Measurements from ENCODE around the gene FOLR3.
"Not testable (repeated sequence)": the region's sequence is repeated elsewhere in the genome, so short reads cannot be mapped to it uniquely, and the experiment has no call there.

FOLR3 gene

DNA sequence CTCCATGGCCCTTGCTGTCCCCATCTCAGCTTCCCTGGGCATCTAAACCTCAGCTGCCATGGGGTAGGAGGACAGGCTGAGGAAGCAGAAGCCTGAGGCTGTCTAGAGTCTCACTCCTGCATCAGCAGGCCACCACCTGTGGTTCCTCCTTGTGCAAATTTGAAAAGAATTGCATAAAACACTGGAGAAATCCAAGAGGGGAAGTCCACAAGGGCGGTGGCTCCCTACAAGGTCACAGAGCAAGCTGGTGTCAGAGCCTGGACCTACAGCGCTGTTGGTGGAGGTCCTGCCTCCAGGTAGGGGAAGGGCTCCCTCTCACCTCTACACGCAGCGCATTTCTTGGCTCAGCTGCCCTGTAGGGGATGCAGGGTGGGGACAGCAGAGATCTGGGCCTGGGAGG is at the start of gene FOLR3:
Gene FOLR3 (plus strand): TSS at position 253 of the 400 bp plus-strand sequence. CDS start 228 bp downstream, outside the sequence.
- not testable (repeated sequence) for H3K4me1 Mint-ChIP-seq (ENCODE audit: low read depth); H3K9me3 Mint-ChIP-seq (ENCODE audit: low read depth); H3K4me3 Mint-ChIP-seq; H3K36me3 Mint-ChIP-seq; H3K27me3 Mint-ChIP-seq; H3K27ac Mint-ChIP-seq

GRCh38 chr11:72088076-72088808 is 47.3 kb upstream of the FOLR3 start:
- peaks cover 3% of the 10 kb centered on the region for H3K36me3 Mint-ChIP-seq
- no peaks in the 10 kb centered on the region for H3K27me3 Mint-ChIP-seq
- H3K4me3 Mint-ChIP-seq, result no peak overlapping the region
- peaks cover 13% of the 10 kb centered on the region for H3K4me1 Mint-ChIP-seq (ENCODE audit: low read depth)
- no peaks in the 10 kb centered on the region for H3K9me3 Mint-ChIP-seq (ENCODE audit: low read depth)
- peak overlapping the region; percentile 30 for H3K27ac Mint-ChIP-seq

GRCh38 chr11:72091292-72091691 is 44.2 kb upstream of the FOLR3 start:
- Mint-ChIP-seq H3K27ac (no peak overlapping the region), H3K9me3 (ENCODE audit: low read depth) (no peaks in the 10 kb centered on the region), H3K4me3 (no peak overlapping the region), H3K36me3 (no peaks in the 10 kb centered on the region), H3K27me3 (no peaks in the 10 kb centered on the region), H3K4me1 (ENCODE audit: low read depth) (peaks cover 10% of the 10 kb centered on the region)

- Mint-ChIP-seq H3K36me3 (no peaks in the 10 kb centered on the region), H3K27ac (no peak overlapping the region), H3K4me1 (ENCODE audit: low read depth) (peaks cover 39% of the 10 kb centered on the region), H3K27me3 (no peaks in the 10 kb centered on the region), H3K4me3 (no peak overlapping the region), H3K9me3 (ENCODE audit: low read depth) (no peaks in the 10 kb centered on the region)
Observed at GRCh38 chr11:72098741-72099140, 36.8 kb upstream of the FOLR3 start.

GRCh38 chr11:72100009-72100408 is 35.5 kb upstream of the FOLR3 start:
- H3K4me1 Mint-ChIP-seq (ENCODE audit: low read depth), result peaks cover 47% of the 10 kb centered on the region
- no peaks in the 10 kb centered on the region for H3K9me3 Mint-ChIP-seq (ENCODE audit: low read depth)
- no peaks in the 10 kb centered on the region for H3K27me3 Mint-ChIP-seq
- H3K27ac Mint-ChIP-seq, result peak overlapping the region; percentile 36
- no peak overlapping the region for H3K4me3 Mint-ChIP-seq
- H3K36me3 Mint-ChIP-seq, result no peaks in the 10 kb centered on the region

DNA sequence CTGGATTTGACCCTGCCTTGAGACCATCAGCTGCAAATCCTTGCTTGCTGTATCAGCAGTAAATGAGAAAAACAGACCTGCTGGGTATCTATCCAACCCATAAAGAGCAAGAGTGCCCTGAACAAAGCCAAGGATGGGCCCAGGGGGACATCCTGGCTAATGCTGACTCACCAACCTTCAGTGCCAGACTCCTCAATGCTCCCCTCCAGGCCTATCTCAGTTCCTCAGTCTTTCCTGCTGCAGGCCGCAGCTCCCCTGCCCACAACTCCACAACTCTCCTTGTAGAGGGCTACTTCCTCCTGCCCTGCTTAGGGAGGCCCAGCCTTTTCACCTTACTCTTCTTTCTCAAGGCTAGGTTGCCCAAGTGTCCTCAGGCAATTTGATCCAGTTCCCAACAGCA is 35.1 kb upstream of the FOLR3 start:
- Mint-ChIP-seq H3K9me3 (ENCODE audit: low read depth) (no peaks in the 10 kb centered on the region), H3K36me3 (no peaks in the 10 kb centered on the region)

DNA sequence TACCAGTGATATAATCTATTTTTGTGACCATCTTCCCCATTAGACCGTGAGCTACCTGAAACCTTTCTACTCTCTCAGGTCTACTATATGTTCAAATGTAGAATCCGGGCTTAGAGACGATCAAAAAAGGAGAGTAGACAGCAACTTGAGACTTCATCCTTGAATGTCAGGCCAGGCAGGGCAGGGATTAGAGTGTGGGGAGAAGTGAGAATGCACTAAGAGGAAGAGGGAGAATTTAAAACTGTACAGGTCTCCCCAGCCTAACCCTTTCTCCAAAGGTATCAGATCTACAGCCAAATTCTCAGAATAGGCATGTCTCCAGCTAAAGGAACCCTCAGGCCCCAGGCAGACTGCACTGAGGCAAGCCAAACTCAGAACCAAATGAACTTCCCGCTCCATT is 33.4 kb upstream of the FOLR3 start:
- Mint-ChIP-seq H3K4me3 (peak overlapping the region; percentile 98), H3K27me3 (no peaks in the 10 kb centered on the region), H3K36me3 (peaks cover 2% of the 10 kb centered on the region), H3K9me3 (ENCODE audit: low read depth) (no peaks in the 10 kb centered on the region), H3K27ac (peak overlapping the region; percentile 97), H3K4me1 (ENCODE audit: low read depth) (peaks cover 47% of the 10 kb centered on the region)

More for the DNA sequence above, 35.1 kb upstream of the FOLR3 start:
- Mint-ChIP-seq H3K4me1 (ENCODE audit: low read depth) (peaks cover 47% of the 10 kb centered on the region), H3K27me3 (no peaks in the 10 kb centered on the region), H3K4me3 (peak overlapping the region; percentile 42), H3K27ac (peak overlapping the region; percentile 36)

DNA sequence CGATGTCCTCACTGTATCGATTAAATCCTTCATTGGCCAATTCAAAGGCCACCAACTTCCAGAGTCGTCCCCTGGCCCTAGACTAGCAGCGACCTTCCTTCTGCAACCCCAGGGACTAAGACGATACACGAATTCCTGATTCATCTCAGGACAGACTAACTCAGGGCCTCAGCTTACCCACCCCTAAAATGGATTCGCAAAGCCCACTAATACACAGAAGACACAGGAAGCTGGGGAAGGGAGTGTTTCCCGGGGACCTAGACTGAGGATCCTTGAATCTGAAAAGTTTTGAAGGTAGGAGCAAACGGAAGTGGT is 32.9 kb upstream of the FOLR3 start:
- Mint-ChIP-seq H3K4me3 (peak overlapping the region; percentile 98), H3K9me3 (ENCODE audit: low read depth) (no peaks in the 10 kb centered on the region), H3K4me1 (ENCODE audit: low read depth) (peaks cover 47% of the 10 kb centered on the region), H3K36me3 (peaks cover 6% of the 10 kb centered on the region), H3K27ac (peak overlapping the region; percentile 97), H3K27me3 (no peaks in the 10 kb centered on the region)

- no peaks in the 10 kb centered on the region for H3K27me3 Mint-ChIP-seq
- H3K4me3 Mint-ChIP-seq, result peak within 1 kb of the TSS; percentile 98
- H3K27ac Mint-ChIP-seq, result peak within 1 kb of the TSS; percentile 97
- H3K36me3 Mint-ChIP-seq, result peaks cover 6% of the 10 kb centered on the region
- peaks cover 45% of the 10 kb centered on the region for H3K4me1 Mint-ChIP-seq (ENCODE audit: low read depth)
- H3K9me3 Mint-ChIP-seq (ENCODE audit: low read depth), result no peaks in the 10 kb centered on the region
Observed at GRCh38 chr11:72102946-72103753, 32.4 kb upstream of the FOLR3 start, which contains the start of gene LAMTOR1. TSS of gene LAMTOR1 (minus strand) at chr11:72103297. CDS start at chr11:72103224, 73 bp downstream.

DNA sequence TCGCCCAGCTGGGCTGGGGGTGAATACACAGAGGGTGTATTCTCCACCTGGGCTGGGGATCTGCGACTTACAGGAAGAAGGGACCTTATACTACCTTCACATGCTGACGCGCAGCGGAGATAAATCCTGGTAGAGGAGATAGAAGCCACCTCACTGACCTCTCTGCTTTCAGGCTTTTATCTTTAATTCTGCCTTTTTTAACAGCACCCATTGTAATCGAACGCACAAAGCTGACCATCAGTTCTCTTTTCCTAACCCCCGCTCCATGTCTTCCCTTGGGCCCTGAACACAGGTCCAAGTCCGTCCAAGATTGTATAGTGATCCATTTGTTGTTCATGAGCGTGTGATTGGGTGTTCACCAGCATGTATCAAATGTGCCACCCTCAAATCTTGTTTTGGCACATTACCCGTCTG is 31.8 kb upstream of the FOLR3 start:
- peak overlapping the region; percentile 97 for H3K27ac Mint-ChIP-seq
- H3K36me3 Mint-ChIP-seq, result peaks cover 6% of the 10 kb centered on the region
- no peaks in the 10 kb centered on the region for H3K27me3 Mint-ChIP-seq
- peak overlapping the region; percentile 98 for H3K4me3 Mint-ChIP-seq
- H3K9me3 Mint-ChIP-seq (ENCODE audit: low read depth), result no peaks in the 10 kb centered on the region
- peaks cover 45% of the 10 kb centered on the region for H3K4me1 Mint-ChIP-seq (ENCODE audit: low read depth)

GRCh38 chr11:72105888-72106287 is 29.6 kb upstream of the FOLR3 start, which contains the start of gene TOMT:
TSS of gene TOMT (plus strand) at chr11:72105924. CDS start at chr11:72105952, 28 bp downstream.
- peaks cover 10% of the 10 kb centered on the region for H3K36me3 Mint-ChIP-seq
- no peak within 1 kb of the TSS for H3K4me3 Mint-ChIP-seq
- peaks cover 31% of the 10 kb centered on the region for H3K4me1 Mint-ChIP-seq (ENCODE audit: low read depth)
- H3K9me3 Mint-ChIP-seq (ENCODE audit: low read depth), result no peaks in the 10 kb centered on the region
- H3K27me3 Mint-ChIP-seq, result no peaks in the 10 kb centered on the region
- H3K27ac Mint-ChIP-seq, result no peak within 1 kb of the TSS

DNA sequence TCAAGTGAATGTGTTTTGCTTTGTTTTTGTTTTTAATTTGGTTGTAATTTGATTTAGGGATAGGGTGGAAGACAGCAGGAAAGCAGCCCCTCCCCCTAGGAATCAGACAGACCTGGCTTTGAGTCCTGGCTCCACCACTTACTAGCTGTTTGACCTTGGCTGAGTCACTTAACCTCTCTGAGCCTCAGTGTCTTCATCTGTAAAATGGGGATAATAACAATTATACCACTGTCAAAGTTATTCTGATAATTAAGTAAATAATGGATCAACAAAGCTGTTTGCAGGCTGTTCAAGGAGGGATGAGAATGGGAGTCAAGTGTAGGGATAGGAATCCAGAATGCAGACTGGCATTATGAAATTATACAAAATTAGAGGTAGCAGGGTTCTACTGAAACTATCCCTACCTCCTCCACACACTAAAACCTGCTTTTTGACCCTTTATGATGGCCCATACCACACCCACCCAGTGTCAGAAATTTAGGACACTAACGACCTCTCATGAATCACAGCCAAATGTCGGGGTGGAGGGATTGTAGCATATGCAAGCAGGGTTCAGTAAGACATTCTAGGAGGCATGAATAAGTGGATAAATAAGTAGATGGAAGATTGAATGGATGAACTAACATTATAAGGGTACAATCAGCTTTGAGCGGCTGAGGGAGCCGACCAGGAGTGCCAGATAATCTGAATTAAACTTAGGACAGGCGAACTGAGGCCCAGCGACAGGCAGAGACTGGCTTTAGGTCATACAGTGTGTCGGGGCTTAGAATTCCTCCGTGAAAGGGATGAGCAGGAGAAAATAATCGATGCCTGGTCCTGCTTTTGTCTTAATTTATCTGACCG is 24.0 kb upstream of the FOLR3 start:
- Mint-ChIP-seq H3K36me3 (peaks cover 10% of the 10 kb centered on the region), H3K4me3 (peak overlapping the region; percentile 95), H3K27ac (peak overlapping the region; percentile 99), H3K4me1 (ENCODE audit: low read depth) (peaks cover 18% of the 10 kb centered on the region), H3K27me3 (no peaks in the 10 kb centered on the region), H3K9me3 (ENCODE audit: low read depth) (no peaks in the 10 kb centered on the region)

GRCh38 chr11:72112143-72112977 is 23.2 kb upstream of the FOLR3 start, which contains the start of gene ANAPC15:
TSS of gene ANAPC15 (minus strand) at chr11:72112695. CDS start at chr11:72111276, 1,419 bp downstream.
- Mint-ChIP-seq H3K36me3 (peaks cover 6% of the 10 kb centered on the region), H3K4me3 (peak within 1 kb of the TSS; percentile 95), H3K27ac (peak within 1 kb of the TSS; percentile 99), H3K27me3 (no peaks in the 10 kb centered on the region), H3K9me3 (ENCODE audit: low read depth) (no peaks in the 10 kb centered on the region), H3K4me1 (ENCODE audit: low read depth) (peaks cover 18% of the 10 kb centered on the region)

Data from activated naive CD8-positive, alpha-beta T cell (primary cell).